Kidney (tissue), 14 donors: ENCODE data around the gene ULBP2. TPM values are rescaled to one million over a fixed set of nuclear protein-coding genes. Genes with fewer than 3 reads are reported as not detected.
"Not testable (repeated sequence)": the region's sequence is repeated elsewhere in the genome, so short reads cannot be mapped to it uniquely, and the experiment has no call there.

Source experiments
- DNase-seq, 5 donors: peaks; one replicate each; pipeline ENCODE4 v3.0.0-alpha.2; 2013 to 2020
- FAIRE-seq: peaks from 2 replicates; lab custom pipeline; 2012; peaks lifted over from hg19 to GRCh38; lab: Jason Lieb, UNC
- H3K27ac ChIP-seq, 2 donors: one replicate each; pipeline ENCODE4 v1.7.0; 2013; ENCODE audit warnings: low read depth in 2 of 2, low read length in 2 of 2, inconsistent platforms in 1 of 2
- H3K27me3 ChIP-seq: one replicate; pipeline ENCODE4 v1.7.1; 2013; ENCODE audit warnings: low read length, inconsistent platforms; ENCODE audit not compliant: control insufficient read depth, insufficient read depth
- H3K36me3 ChIP-seq, 3 donors: one replicate each; pipeline versions ENCODE4 v1.7.0 to v1.7.1; 2013; ENCODE audit warnings: low read length in 3 of 3, control low read depth in 1 of 3, inconsistent platforms in 1 of 3; ENCODE audit not compliant: insufficient read depth in 3 of 3, control insufficient read depth in 2 of 3
- H3K4me1 ChIP-seq, 3 donors: one replicate each; pipeline versions ENCODE4 v1.7.0 to v1.7.1; 2013; ENCODE audit warnings: low read length in 3 of 3, inconsistent platforms in 1 of 3, low read depth in 1 of 3; ENCODE audit not compliant: control insufficient read depth in 2 of 3, insufficient read depth in 2 of 3
- H3K4me3 ChIP-seq, 3 donors: one replicate each; pipeline versions ENCODE4 v1.7.0 to v1.8.1; 2013; ENCODE audit warnings: low read length in 3 of 3, control low read depth in 1 of 3, inconsistent platforms in 1 of 3
- H3K9ac ChIP-seq, 3 donors: one replicate each; pipeline versions ENCODE4 v1.7.0 to v1.7.1; 2013; ENCODE audit warnings: low read length in 3 of 3, control low read depth in 1 of 3, inconsistent platforms in 1 of 3
- H3K9me3 ChIP-seq, 3 donors: one replicate each; pipeline versions ENCODE4 v1.7.0 to v1.7.1; 2013; ENCODE audit warnings: low read length in 3 of 3, control low read depth in 1 of 3, inconsistent platforms in 1 of 3; ENCODE audit not compliant: control insufficient read depth in 2 of 3, insufficient read depth in 1 of 3
- CTCF ChIP-seq: IDR thresholded peaks from 3 replicates; pipeline ENCODE4 v1.5.1; 2012; ENCODE audit warnings: mild to moderate bottlenecking, moderate library complexity, borderline replicate concordance; ENCODE audit not compliant: insufficient read depth; ENCODE audit errors: extremely low read depth
- intact Hi-C: fragments of 100-400 bp; cut with DNase I; formaldehyde crosslinking; loops from one replicate; pipeline ENCODE4 v1.11.1; 2022
- polyA plus RNA-seq: library from polyadenylated mRNA; stranded (reverse); fragments of 350-450 nt; fragmentation: Illumina TruSeq; extraction: RNeasy Lipid Tissue Mini Kit (QIAGEN cat#74804); gene quantifications from one replicate; pipeline ENCODE4 v1.2.3, GENCODE V29; 2014; ENCODE audit warnings: low read depth, low replicate concordance; ENCODE audit not compliant: insufficient read depth
- total RNA-seq: library from RNA; stranded (reverse); fragmentation: NEBNext Ultra II Directional; extraction: Animal tissue kit (Norgen Biotek cat#: 25700); gene quantifications from one replicate; pipeline ENCODE4 v1.2.1, GENCODE V29; 2021
- donor health status: control.
- donor health status: control.
- donor health status: control.
- donor health status: control.
- donor health status: control.
- donor health status: DM: yes; HTN: yes; CAD: no.
- donor health status: Normal renal cell carcinoma (clear cell type).

ULBP2 gene
- total and polyA plus RNA-seq, 2 donors from 2014 or later, result 1.3 to 2.5 TPM

GRCh38 chr6:149990661-149991471 is 49.1 kb downstream of the ULBP2 start:
- DNase-seq (peak in 3 of 5 donors; percentile 34 to 46 (median 34)), FAIRE-seq (no peak)
- Histone ChIP-seq H3K36me3 (no peaks in the 10 kb centered on the region), H3K4me3 (peak overlapping the region in 1 of 3 donors; percentile 43), H3K27me3 (peaks cover 66% of the 10 kb centered on the region), H3K4me1 (peaks cover 0 to 9% (median 2%) of the 10 kb centered on the region in 3 donors), H3K9ac (no peak overlapping the region), H3K27ac (no peak overlapping the region), H3K9me3 (peaks cover 0 to 16% (median 0%) of the 10 kb centered on the region in 3 donors)
- intact Hi-C loops, result no loop called here
- no peak for TF ChIP-seq CTCF

- H3K27ac ChIP-seq, FAIRE-seq, intact Hi-C loops, H3K36me3 ChIP-seq, H3K4me3 ChIP-seq, H3K9ac ChIP-seq, H3K4me1 ChIP-seq: not testable (repeated sequence)
- Histone ChIP-seq H3K27me3 (peaks cover 61% of the 10 kb centered on the region), H3K9me3 (peaks cover 0 to 16% (median 0%) of the 10 kb centered on the region in 3 donors)
- DNase-seq, result peak in 1 of 5 donors; percentile 26
These were observed 49.6 kb downstream of the ULBP2 start for GRCh38 chr6:149991472-149991795.

GRCh38 chr6:149991838-149992237 is 50.0 kb downstream of the ULBP2 start:
- DNase-seq, result no peak
- peaks cover 58% of the 10 kb centered on the region for H3K27me3 ChIP-seq
- H3K36me3 ChIP-seq, result no peaks in the 10 kb centered on the region

More at GRCh38 chr6:149991838-149992237, 50.0 kb downstream of the ULBP2 start:
- intact Hi-C loops, result no loop called here
- Histone ChIP-seq H3K9me3 (peaks cover 0 to 16% (median 0%) of the 10 kb centered on the region in 3 donors), H3K4me3 (no peak overlapping the region), H3K4me1 (peaks cover 0 to 9% (median 2%) of the 10 kb centered on the region in 3 donors), H3K27ac (no peak overlapping the region), H3K9ac (no peak overlapping the region)
- no peak for FAIRE-seq
- no peak for TF ChIP-seq CTCF
